HepG2 (cell line): Measurements from ENCODE around the gene NFIL3. TPM values are rescaled to one million over a fixed set of nuclear protein-coding genes. Genes with fewer than 3 reads are reported as not detected.
"Not testable (repeated sequence)": the region's sequence is repeated elsewhere in the genome, so short reads cannot be mapped to it uniquely, and the experiment has no call there.

Source experiments
- ATAC-seq: fragments of 200-7000 bp; cut with Tn5 transposase; 3 replicates; pipeline ENCODE4 v1.9.1; 2020; ENCODE audit warnings: mild to moderate bottlenecking, moderate library complexity
- BruUV-seq: library from RNA; stranded (reverse); fragments of 400-500 nt; replicated peaks from 2 replicates; lab custom pipeline; 2021; lab: Mats Ljungman, UMichigan
- CTCF ChIA-PET: fragments of 300-600 bp; formaldehyde crosslinking; extraction: SDS; loops from one replicate; lab custom pipeline; 2021; ENCODE audit warnings: low total read pairs, inconsistent platforms, low intra/inter-chr PET ratio; lab: Yijun Ruan, JAX
- POLR2A ChIA-PET: fragments of 350-600 bp; sonication (Branson Sonifier 250); formaldehyde crosslinking; loops from one replicate; lab custom pipeline; 2020; ENCODE audit warnings: antibody characterized with exemption, inconsistent platforms; lab: Yijun Ruan, JAX
- DNase-seq: peaks from one replicate; pipeline ENCODE4 v3.0.0-alpha.2; 2015; ENCODE audit warnings: low spot score
- FAIRE-seq: peaks from 3 replicates; lab custom pipeline; 2011; peaks lifted over from hg19 to GRCh38; lab: Jason Lieb, UNC
- H2AFZ ChIP-seq: one replicate; pipeline ENCODE4 v1.6.1; 2011; ENCODE audit warnings: low read length, inconsistent platforms
- H3K27ac ChIP-seq: fragments of 300-600 bp; 3 replicates; pipeline ENCODE4 v1.8.0; 2011; ENCODE audit warnings: mixed run types, mild to moderate bottlenecking, mixed read lengths, low read length, inconsistent platforms; ENCODE audit not compliant: insufficient read depth; ENCODE audit errors: extremely low read length
- H3K27me3 ChIP-seq, 2 experiments: fragments of 200-600 bp in 1 of 2; 2 replicates in 1 of 2; 3 replicates in 1 of 2; pipeline versions ENCODE4 v1.6.0 to v1.8.0; 2011; ENCODE audit warnings: low read length in 2 of 2, mild to moderate bottlenecking in 2 of 2, moderate library complexity in 2 of 2, inconsistent platforms in 1 of 2; ENCODE audit not compliant: insufficient read depth in 2 of 2, control insufficient read depth in 1 of 2
- H3K36me3 ChIP-seq, 2 experiments: fragments of 200-600 bp in 1 of 2; replicated peaks in 1 of 2; 2 replicates in 1 of 2; 3 replicates in 1 of 2; pipeline versions ENCODE4 v1.5.1 to v1.8.0; 2011; ENCODE audit warnings: low read length in 2 of 2, inconsistent platforms in 1 of 2; ENCODE audit not compliant: insufficient read depth in 2 of 2, control insufficient read depth in 1 of 2
- H3K4me1 ChIP-seq: 2 replicates; pipeline ENCODE4 v1.5.1; 2012; ENCODE audit warnings: low read length, inconsistent platforms; ENCODE audit not compliant: insufficient read depth
- H3K4me2 ChIP-seq: 2 replicates; pipeline ENCODE4 v1.6.0; 2011; ENCODE audit warnings: low read depth, low read length, inconsistent platforms
- H3K4me3 ChIP-seq, 3 experiments: fragments of 200-600 bp in 1 of 3; sonication (generic), shearing (Covaris generic) in 1 of 3; replicated peaks in 1 of 3; 2 replicates each; pipeline ENCODE4 v1.5.1; 2011 to 2016; ENCODE audit warnings: low read length in 3 of 3, inconsistent platforms in 2 of 3, low read depth in 2 of 3, mild to moderate bottlenecking in 2 of 3, control low read depth in 1 of 3, mixed read lengths in 1 of 3; ENCODE audit not compliant: insufficient read depth in 1 of 3
- H3K79me2 ChIP-seq: one replicate; pipeline ENCODE4 v1.6.1; 2011; ENCODE audit warnings: low read length, inconsistent platforms; ENCODE audit not compliant: insufficient read depth
- H3K9ac ChIP-seq: 2 replicates; pipeline ENCODE4 v1.6.0; 2011; ENCODE audit warnings: mild to moderate bottlenecking, low read depth, low read length, inconsistent platforms; ENCODE audit not compliant: insufficient read depth
- H3K9me3 ChIP-seq: 2 replicates; pipeline ENCODE4 v1.5.1; 2012; ENCODE audit warnings: mild to moderate bottlenecking, low read length
- H4K20me1 ChIP-seq: 2 replicates; pipeline ENCODE4 v1.6.0; 2011; ENCODE audit warnings: inconsistent platforms, mild to moderate bottlenecking, low read length, moderate library complexity; ENCODE audit not compliant: insufficient read depth
- AKAP8 ChIP-seq: sonication (generic); formaldehyde crosslinking; IDR thresholded peaks from 2 replicates; pipeline ENCODE4 v1.5.1; 2020; ENCODE audit warnings: mild to moderate bottlenecking, missing genetic modification reagents
- CCDC6 ChIP-seq: sonication (generic); formaldehyde crosslinking; IDR thresholded peaks from 2 replicates; pipeline ENCODE4 v1.8.1; 2022; ENCODE audit warnings: mild to moderate bottlenecking, missing genetic modification reagents, moderate library complexity
- GMEB1 ChIP-seq: sonication (generic); formaldehyde crosslinking; IDR thresholded peaks from 2 replicates; pipeline ENCODE4 v1.5.1; 2020; ENCODE audit warnings: missing genetic modification reagents, mild to moderate bottlenecking, borderline replicate concordance
- KAT8 ChIP-seq: IDR thresholded peaks from 2 replicates; pipeline ENCODE4 v1.6.1; 2016; ENCODE audit warnings: missing genetic modification reagents, missing compliant biosample characterization
- MXI1 ChIP-seq: IDR thresholded peaks from 3 replicates; pipeline ENCODE4 v1.6.1; 2012; ENCODE audit warnings: low read depth, low read length, inconsistent platforms, borderline replicate concordance
- SP4 ChIP-seq: sonication (generic); formaldehyde crosslinking; IDR thresholded peaks from 2 replicates; pipeline ENCODE4 v1.8.1; 2023; ENCODE audit warnings: mild to moderate bottlenecking, missing genetic modification reagents
- ZFP36L2 ChIP-seq: sonication (generic); formaldehyde crosslinking; IDR thresholded peaks from 2 replicates; pipeline ENCODE4 v1.4.0; 2020; ENCODE audit warnings: missing genetic modification reagents
- ZGPAT ChIP-seq: IDR thresholded peaks from 2 replicates; pipeline ENCODE4 v1.6.1; 2016; ENCODE audit warnings: mild to moderate bottlenecking
- ZNF234 ChIP-seq: sonication (generic); formaldehyde crosslinking; conservative IDR thresholded peaks from 2 replicates; pipeline ENCODE4 v1.5.1; 2020; ENCODE audit warnings: mild to moderate bottlenecking, missing genetic modification reagents
- ZNF431 ChIP-seq: sonication (generic); formaldehyde crosslinking; IDR thresholded peaks from 2 replicates; pipeline ENCODE4 v1.9.0; 2022; ENCODE audit warnings: missing genetic modification reagents, low read depth, mild to moderate bottlenecking, borderline replicate concordance
- ZNF484 ChIP-seq: sonication (generic); formaldehyde crosslinking; IDR thresholded peaks from 2 replicates; pipeline ENCODE4 v1.5.1; 2020; ENCODE audit warnings: mild to moderate bottlenecking, low read depth, missing genetic modification reagents, borderline replicate concordance
- ZNF598 ChIP-seq: sonication (generic); formaldehyde crosslinking; IDR thresholded peaks from 2 replicates; pipeline ENCODE4 v1.5.1; 2020; ENCODE audit warnings: mild to moderate bottlenecking, missing genetic modification reagents, borderline replicate concordance
- ZNF761 ChIP-seq: sonication (generic); formaldehyde crosslinking; conservative IDR thresholded peaks from 2 replicates; pipeline ENCODE4 v1.4.0; 2020; ENCODE audit warnings: mild to moderate bottlenecking, missing genetic modification reagents
- WGBS: methylation state at CpG from one replicate; pipeline ENCODE4 v1.1.6; 2017; ENCODE audit warnings: low lambda C conversion rate; 5-methylcytosine and 5-hydroxymethylcytosine counted together
- in situ Hi-C: cut with HindIII; loops from 2 replicates; pipeline ENCODE4 v1.10.0; 2017; ENCODE audit warnings: low pct_unique_long_range_greater_than_20kb; ENCODE audit not compliant: extremely low pct_ligation_motif_present
- intact Hi-C: fragments of 100-400 bp; cut with micrococcal nuclease; formaldehyde crosslinking; loops from one replicate; pipeline ENCODE4 v1.10.0; 2022; ENCODE audit not compliant: unreplicated experiment
- polyA plus RNA-seq, 8 experiments: library from polyadenylated mRNA; depleted of rRNA in 3 of 8; stranded (reverse) in 7 of 8; unstranded in 1 of 8; fragments of >200 nt; fragmentation: Illumina TruSeq in 4 of 8; extraction: Trizol in 4 of 8; gene quantifications; 2 replicates each; pipeline versions ENCODE4 v1.2.1 to v1.2.3, GENCODE V29; 2011 to 2016; ENCODE audit warnings: low read depth in 4 of 8, missing spikeins in 1 of 8, mixed read lengths in 1 of 8; ENCODE audit not compliant: insufficient read depth in 1 of 8
- total RNA-seq, 5 experiments: library from RNA; depleted of rRNA; stranded (reverse); fragments of >200 nt; fragmentation: Illumina TruSeq; extraction: Trizol; gene quantifications; 2 replicates each; pipeline ENCODE4 v1.2.3, GENCODE V29; 2016; ENCODE audit warnings: low read depth in 1 of 5

Gene NFIL3
- total and polyA plus RNA-seq, 2 of the 13 experiments (the other 11 are each of a cell fraction or from before 2014, with no cell fraction given) = 46.6 to 54.2 TPM

GRCh38 chr9:91378054-91378453 is 45.6 kb downstream of the NFIL3 start:
- H2AFZ ChIP-seq, H3K9me3 ChIP-seq, BruUV-seq, DNase-seq, H3K27ac ChIP-seq, H3K27me3 ChIP-seq, H3K79me2 ChIP-seq, in situ Hi-C loops, CTCF ChIA-PET, H3K4me2 ChIP-seq, H3K4me3 ChIP-seq, H3K4me1 ChIP-seq, H3K9ac ChIP-seq, ATAC-seq, H3K36me3 ChIP-seq, H4K20me1 ChIP-seq, intact Hi-C loops, FAIRE-seq, POLR2A ChIA-PET: not testable (repeated sequence)
- TF ChIP-seq ZNF431 (CRISPR knock-in tag) = peak; percentile 96
- WGBS = 73% methylated on average over 3 of the region's 3 CpGs

GRCh38 chr9:91376239-91376638 is 47.4 kb downstream of the NFIL3 start:
- POLR2A ChIA-PET = no interaction called here
- FAIRE-seq (no peak), DNase-seq (no peak), ATAC-seq (no peak)
- in situ Hi-C loops (no loop called here), intact Hi-C loops (no loop called here)
- Histone ChIP-seq H3K4me2 (no peak overlapping the region), H3K4me3 (no peak overlapping the region), H3K36me3 (no peaks in the 10 kb centered on the region), H3K9ac (no peak overlapping the region), H3K27ac (no peak overlapping the region), H3K79me2 (no peaks in the 10 kb centered on the region), H3K9me3 (peaks cover 9% of the 10 kb centered on the region), H3K27me3 (no peaks in the 10 kb centered on the region), H4K20me1 (no peaks in the 10 kb centered on the region), H3K4me1 (peaks cover 10% of the 10 kb centered on the region), H2AFZ (no peak overlapping the region)
- no TSS peak for BruUV-seq
- 37% methylated on average over 4 of the region's 4 CpGs for WGBS
- CTCF ChIA-PET = no interaction called here
- TF ChIP-seq CCDC6 (no peak), ZNF598 (no peak), SP4 (CRISPR knock-in tag) (no peak), GMEB1 (CRISPR knock-in tag) (no peak), ZGPAT (no peak), ZNF234 (CRISPR knock-in tag) (no peak), ZNF484 (CRISPR knock-in tag) (no peak), AKAP8 (CRISPR knock-in tag) (no peak), KAT8 (CRISPR knock-in tag) (no peak), ZFP36L2 (CRISPR knock-in tag) (no peak), ZNF761 (CRISPR knock-in tag) (no peak), MXI1 (no peak)
